BJ (cell line): Measurements from ENCODE around the gene WIPF3. TPM values are rescaled to one million over a fixed set of nuclear protein-coding genes. Genes with fewer than 3 reads are reported as not detected.

Source experiments
- CTCF ChIA-PET: fragments of 350-600 bp; formaldehyde crosslinking; extraction: SDS; loops from one replicate; lab custom pipeline; 2021; ENCODE audit warnings: antibody characterized with exemption, inconsistent platforms; lab: Yijun Ruan, JAX
- POLR2A ChIA-PET: fragments of 300-600 bp; sonication (Branson Sonifier 250); formaldehyde crosslinking; extraction: SDS; loops from one replicate; lab custom pipeline; 2021; ENCODE audit warnings: antibody characterized with exemption; lab: Charles Lee
- DNase-seq: peaks from one replicate; pipeline ENCODE4 v3.0.0-alpha.2; 2011; ENCODE audit warnings: low read depth
- H3K27me3 ChIP-seq: 2 replicates; pipeline ENCODE4 v1.6.0; 2011; ENCODE audit warnings: low read length; ENCODE audit not compliant: control insufficient read depth, insufficient read depth
- H3K36me3 ChIP-seq: 2 replicates; pipeline ENCODE4 v1.5.1; 2011; ENCODE audit warnings: low read length; ENCODE audit not compliant: control insufficient read depth, insufficient read depth
- H3K4me3 ChIP-seq: 2 replicates; pipeline ENCODE4 v1.5.1; 2011; ENCODE audit warnings: low read depth, mild to moderate bottlenecking, control low read depth, low read length
- polyA minus RNA-seq: library from RNA; depleted of rRNA, polyadenylated mRNA; stranded (reverse); fragments of >200 nt; gene quantifications from 2 replicates; pipeline ENCODE4 v1.2.3, GENCODE V29; 2011; rRNA and poly(A)+ RNA removed
- polyA plus RNA-seq: library from polyadenylated mRNA; depleted of rRNA; stranded (reverse); fragments of >200 nt; gene quantifications from 2 replicates; pipeline ENCODE4 v1.2.3, GENCODE V29; 2011; rRNA removed
- TF ChIP-seq, protein P1 (sequence below): IDR thresholded peaks from 2 replicates; pipeline ENCODE4 v1.5.1; 2011; ENCODE audit warnings: low read depth, mild to moderate bottlenecking, control low read depth, inconsistent platforms, low read length, moderate library complexity; ENCODE audit not compliant: insufficient read depth

WIPF3 gene, protein sequence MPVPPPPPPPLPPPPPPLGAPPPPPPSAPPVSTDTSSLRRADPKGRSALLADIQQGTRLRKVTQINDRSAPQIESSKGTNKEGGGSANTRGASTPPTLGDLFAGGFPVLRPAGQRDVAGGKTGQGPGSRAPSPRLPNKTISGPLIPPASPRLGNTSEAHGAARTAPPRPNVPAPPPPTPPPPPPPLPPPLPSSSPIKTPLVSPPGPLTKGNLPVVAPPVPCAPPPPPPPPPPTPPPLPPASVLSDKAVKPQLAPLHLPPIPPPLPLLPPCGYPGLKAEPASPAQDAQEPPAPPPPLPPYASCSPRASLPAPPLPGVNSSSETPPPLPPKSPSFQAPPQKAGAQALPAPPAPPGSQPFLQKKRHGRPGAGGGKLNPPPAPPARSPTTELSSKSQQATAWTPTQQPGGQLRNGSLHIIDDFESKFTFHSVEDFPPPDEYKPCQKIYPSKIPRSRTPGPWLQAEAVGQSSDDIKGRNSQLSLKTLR
- not detected in 2 replicates for polyA plus RNA-seq
- not detected in 2 replicates for polyA minus RNA-seq

DNA sequence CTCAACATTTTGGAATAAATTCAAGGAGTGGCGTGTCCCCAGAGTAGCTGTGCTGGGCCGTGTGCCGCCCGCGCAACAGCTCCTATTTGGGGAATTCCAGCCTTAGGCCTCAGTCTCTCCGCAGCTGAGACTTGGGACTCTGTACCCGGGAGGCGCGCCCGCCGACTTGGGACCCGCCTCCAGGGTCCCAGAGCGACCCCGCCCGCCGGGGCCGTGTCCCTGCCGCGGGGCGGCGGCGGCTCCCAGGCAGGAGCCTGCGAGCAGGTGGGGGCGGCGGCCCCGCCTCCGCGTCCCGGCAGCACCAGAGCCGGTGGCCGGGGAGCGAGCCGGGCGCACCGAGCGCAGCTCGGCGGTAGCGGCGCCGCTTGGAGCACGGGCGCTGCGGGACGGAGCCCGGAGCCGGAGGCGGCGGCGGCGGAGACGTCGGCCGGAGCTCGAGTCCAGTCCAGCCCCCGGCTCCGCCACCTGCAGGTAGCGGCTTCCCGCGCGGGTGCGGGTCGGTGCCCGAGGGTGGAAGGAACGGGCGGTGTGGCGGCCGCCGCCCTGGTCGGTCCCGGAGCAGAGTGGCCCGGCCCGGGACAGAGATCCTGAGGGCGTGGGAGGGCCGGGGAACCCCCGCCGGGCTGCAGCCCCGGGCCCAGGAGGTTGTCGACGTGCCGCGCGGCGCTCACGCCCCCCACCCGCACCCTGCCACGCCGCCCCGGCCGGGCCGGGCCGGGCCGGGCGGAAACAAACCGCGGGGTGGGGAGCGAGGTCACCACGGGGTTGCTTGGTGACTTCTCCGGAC is at the start of gene WIPF3:
Gene WIPF3, plus strand, starts transcription at position 301 of the 787 bp plus-strand sequence. CDS start 28,217 bp downstream, outside the sequence.
- H3K4me3 ChIP-seq, result peak within 1 kb of the TSS; percentile 29
- DNase-seq, result no peak
- peaks cover 42% of the 10 kb centered on the region for H3K27me3 ChIP-seq
- H3K36me3 ChIP-seq, result no peaks in the 10 kb centered on the region
- CTCF ChIA-PET, result interaction anchor here (0.6 to 1.6 kb wide), 2 partner anchors 9 to 1786 kb away, joined by 3 to 6 read pairs; no protein-coding TSS in a partner anchor
- POLR2A ChIA-PET, result no interaction called here
- TF ChIP-seq, protein P1, sequence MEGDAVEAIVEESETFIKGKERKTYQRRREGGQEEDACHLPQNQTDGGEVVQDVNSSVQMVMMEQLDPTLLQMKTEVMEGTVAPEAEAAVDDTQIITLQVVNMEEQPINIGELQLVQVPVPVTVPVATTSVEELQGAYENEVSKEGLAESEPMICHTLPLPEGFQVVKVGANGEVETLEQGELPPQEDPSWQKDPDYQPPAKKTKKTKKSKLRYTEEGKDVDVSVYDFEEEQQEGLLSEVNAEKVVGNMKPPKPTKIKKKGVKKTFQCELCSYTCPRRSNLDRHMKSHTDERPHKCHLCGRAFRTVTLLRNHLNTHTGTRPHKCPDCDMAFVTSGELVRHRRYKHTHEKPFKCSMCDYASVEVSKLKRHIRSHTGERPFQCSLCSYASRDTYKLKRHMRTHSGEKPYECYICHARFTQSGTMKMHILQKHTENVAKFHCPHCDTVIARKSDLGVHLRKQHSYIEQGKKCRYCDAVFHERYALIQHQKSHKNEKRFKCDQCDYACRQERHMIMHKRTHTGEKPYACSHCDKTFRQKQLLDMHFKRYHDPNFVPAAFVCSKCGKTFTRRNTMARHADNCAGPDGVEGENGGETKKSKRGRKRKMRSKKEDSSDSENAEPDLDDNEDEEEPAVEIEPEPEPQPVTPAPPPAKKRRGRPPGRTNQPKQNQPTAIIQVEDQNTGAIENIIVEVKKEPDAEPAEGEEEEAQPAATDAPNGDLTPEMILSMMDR, result no peak

DNA sequence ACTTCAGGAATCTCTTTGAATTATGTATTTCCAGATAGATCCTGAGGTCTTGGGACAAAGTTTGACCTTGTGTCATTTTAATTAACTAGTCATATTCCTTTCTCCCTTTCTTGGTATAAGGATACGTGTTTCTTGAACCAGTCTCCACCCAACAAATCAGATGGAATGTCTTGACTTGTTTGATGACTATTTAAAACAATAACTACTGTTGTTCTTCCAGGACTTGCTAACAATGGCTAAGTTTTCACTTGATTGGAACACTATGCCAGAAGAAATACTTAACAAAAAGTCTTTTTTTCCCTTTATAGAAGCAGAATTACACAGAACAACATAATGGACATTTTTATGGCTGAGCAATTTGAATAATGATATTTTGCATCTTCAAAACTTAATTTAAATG is 43.0 kb upstream of the WIPF3 start:
- no peak for DNase-seq
- ChIA-PET CTCF (no interaction called here), POLR2A (no interaction called here)
- no peak overlapping the region for H3K4me3 ChIP-seq
- no peaks in the 10 kb centered on the region for H3K36me3 ChIP-seq
- H3K27me3 ChIP-seq, result peaks cover 2% of the 10 kb centered on the region
- TF ChIP-seq, protein P1, result no peak

DNA sequence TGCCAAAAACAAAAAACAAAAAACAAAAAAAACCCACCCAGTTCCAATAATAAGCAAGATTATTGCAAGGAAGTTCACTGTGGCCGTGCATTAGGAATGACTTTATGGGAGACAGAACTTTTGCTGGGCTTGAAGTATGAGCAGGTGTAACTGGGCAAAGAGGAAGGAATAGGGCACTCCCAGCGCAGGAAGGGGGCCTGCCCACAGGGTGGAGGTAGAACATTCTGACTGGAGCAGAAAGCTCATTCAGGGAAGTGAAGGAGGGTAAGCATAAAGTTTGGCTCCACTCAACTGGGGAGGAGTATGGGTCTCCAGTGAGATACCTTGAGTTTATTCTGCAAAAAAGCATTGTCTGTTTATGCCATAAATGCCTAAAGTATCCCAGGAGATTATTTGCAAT is 42.1 kb upstream of the WIPF3 start:
- DNase-seq, result no peak
- CTCF ChIA-PET, result no interaction called here
- POLR2A ChIA-PET, result no interaction called here

DNA sequence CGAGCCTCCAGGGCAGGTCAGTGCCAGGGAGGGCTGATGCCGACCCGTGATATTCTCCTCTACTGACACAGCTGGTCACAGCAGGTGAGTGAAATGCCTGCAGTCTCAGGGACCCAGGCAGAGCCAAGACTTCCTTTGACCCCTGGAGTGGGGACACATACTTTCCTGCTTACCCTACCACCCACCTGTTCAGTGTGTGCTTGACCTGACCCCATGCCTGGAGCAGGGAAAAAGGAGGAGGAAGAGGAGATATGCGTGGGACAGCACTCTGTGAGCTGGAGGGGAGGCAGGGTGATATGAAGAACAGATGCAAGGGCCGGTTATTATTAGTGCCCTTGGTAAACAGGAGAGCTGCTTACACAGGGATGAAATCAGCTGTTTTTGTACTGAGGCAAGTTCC is 40.8 kb upstream of the WIPF3 start:
- POLR2A ChIA-PET, result no interaction called here
- DNase-seq, result no peak
- CTCF ChIA-PET, result interaction anchor here (1.5 kb wide), 1 partner anchor 10 kb away, joined by 3 read pairs; no protein-coding TSS in a partner anchor
- Histone ChIP-seq H3K36me3 (no peaks in the 10 kb centered on the region), H3K4me3 (no peak overlapping the region), H3K27me3 (peaks cover 2% of the 10 kb centered on the region; the same call in 1 of the 2 replicates)
- TF ChIP-seq, protein P1, result no peak

More for the DNA sequence above, 42.1 kb upstream of the WIPF3 start:
- TF ChIP-seq, protein P1, result no peak
- Histone ChIP-seq H3K27me3 (peaks cover 2% of the 10 kb centered on the region; the same call in 1 of the 2 replicates), H3K36me3 (no peaks in the 10 kb centered on the region), H3K4me3 (no peak overlapping the region)
